Neural progenitor cell (in vitro differentiated cells): Measurements from ENCODE around the gene FILIP1.

ENCODE experiments used
- CTCF ChIP-seq: fragments of 200-600 bp; sonication (generic); IDR thresholded peaks from 2 replicates; pipeline ENCODE4 v1.5.1; 2017; ENCODE audit warnings: antibody characterized with exemption, mild to moderate bottlenecking
- EZH2 ChIP-seq: fragments of 200-600 bp; sonication (generic); IDR thresholded peaks from 2 replicates; pipeline ENCODE4 v1.6.1; 2017; ENCODE audit warnings: antibody characterized with exemption, mild to moderate bottlenecking, moderate library complexity

- TF ChIP-seq CTCF (no peak), EZH2 (no peak)
Observed at GRCh38 chr6:75429061-75429703, 64.4 kb downstream of the FILIP1 start.
